ENCODE data around the gene RAP1A. TPM values are rescaled to one million over a fixed set of nuclear protein-coding genes. Genes with fewer than 3 reads are reported as not detected.

RAP1A gene
- total RNA-seq, 1 donor from 2014 or later, result 41.7 TPM

- TF ChIP-seq, protein P1, sequence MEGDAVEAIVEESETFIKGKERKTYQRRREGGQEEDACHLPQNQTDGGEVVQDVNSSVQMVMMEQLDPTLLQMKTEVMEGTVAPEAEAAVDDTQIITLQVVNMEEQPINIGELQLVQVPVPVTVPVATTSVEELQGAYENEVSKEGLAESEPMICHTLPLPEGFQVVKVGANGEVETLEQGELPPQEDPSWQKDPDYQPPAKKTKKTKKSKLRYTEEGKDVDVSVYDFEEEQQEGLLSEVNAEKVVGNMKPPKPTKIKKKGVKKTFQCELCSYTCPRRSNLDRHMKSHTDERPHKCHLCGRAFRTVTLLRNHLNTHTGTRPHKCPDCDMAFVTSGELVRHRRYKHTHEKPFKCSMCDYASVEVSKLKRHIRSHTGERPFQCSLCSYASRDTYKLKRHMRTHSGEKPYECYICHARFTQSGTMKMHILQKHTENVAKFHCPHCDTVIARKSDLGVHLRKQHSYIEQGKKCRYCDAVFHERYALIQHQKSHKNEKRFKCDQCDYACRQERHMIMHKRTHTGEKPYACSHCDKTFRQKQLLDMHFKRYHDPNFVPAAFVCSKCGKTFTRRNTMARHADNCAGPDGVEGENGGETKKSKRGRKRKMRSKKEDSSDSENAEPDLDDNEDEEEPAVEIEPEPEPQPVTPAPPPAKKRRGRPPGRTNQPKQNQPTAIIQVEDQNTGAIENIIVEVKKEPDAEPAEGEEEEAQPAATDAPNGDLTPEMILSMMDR (IDR thresholded peaks at IDR 0.05; ENCODE audit: unreplicated experiment), result no peak
- H3K4me3 Mint-ChIP-seq (ENCODE audit: unreplicated experiment), result no peak overlapping the region
- no peaks in the 10 kb centered on the region for H3K4me1 Mint-ChIP-seq (ENCODE audit: unreplicated experiment)
- no peak overlapping the region for H3K27ac Mint-ChIP-seq (ENCODE audit: unreplicated experiment)
- H3K27me3 Mint-ChIP-seq (ENCODE audit: unreplicated experiment), result no peaks in the 10 kb centered on the region
- H3K9me3 Mint-ChIP-seq (ENCODE audit: unreplicated experiment), result no peaks in the 10 kb centered on the region
- no peak for DNase-seq (ENCODE audit: low spot score)
- H3K36me3 Mint-ChIP-seq (ENCODE audit: low read depth, unreplicated experiment), result no peaks in the 10 kb centered on the region
These were observed 34.0 kb upstream of the RAP1A start for GRCh38 chr1:111585447-111586086.

DNA sequence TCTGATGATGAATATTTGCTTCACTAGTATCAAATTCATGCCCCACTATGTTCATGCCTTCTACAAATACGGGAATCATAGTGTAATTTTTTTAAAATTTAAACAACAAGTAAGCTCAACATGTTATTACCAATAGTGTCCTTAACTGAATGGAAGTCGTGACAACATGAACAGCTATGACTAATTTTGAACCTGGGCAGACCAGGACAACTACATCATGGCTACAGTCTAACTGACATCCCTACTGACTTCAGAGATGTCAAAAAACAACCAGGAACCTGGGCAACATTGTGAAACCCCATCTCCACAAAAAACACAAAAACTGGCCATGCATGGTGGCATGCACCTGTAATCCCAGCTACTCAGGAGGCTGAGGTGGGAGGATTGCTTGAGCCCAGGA lies 33.5 kb upstream of the RAP1A start:
- H3K4me1 Mint-ChIP-seq (ENCODE audit: unreplicated experiment), result no peaks in the 10 kb centered on the region
- TF ChIP-seq, protein P1 (IDR thresholded peaks at IDR 0.05; ENCODE audit: unreplicated experiment), result no peak
- DNase-seq (ENCODE audit: low spot score), result no peak
- no peak overlapping the region for H3K4me3 Mint-ChIP-seq (ENCODE audit: unreplicated experiment)
- no peaks in the 10 kb centered on the region for H3K27me3 Mint-ChIP-seq (ENCODE audit: unreplicated experiment)
- no peaks in the 10 kb centered on the region for H3K36me3 Mint-ChIP-seq (ENCODE audit: low read depth, unreplicated experiment)
- no peak overlapping the region for H3K27ac Mint-ChIP-seq (ENCODE audit: unreplicated experiment)
- H3K9me3 Mint-ChIP-seq (ENCODE audit: unreplicated experiment), result no peaks in the 10 kb centered on the region

GRCh38 chr1:111587509-111588174 lies 31.9 kb upstream of the RAP1A start:
- Mint-ChIP-seq H3K27ac (ENCODE audit: unreplicated experiment) (no peak overlapping the region), H3K36me3 (ENCODE audit: low read depth, unreplicated experiment) (no peaks in the 10 kb centered on the region), H3K4me1 (ENCODE audit: unreplicated experiment) (peaks cover 3% of the 10 kb centered on the region)

DNA sequence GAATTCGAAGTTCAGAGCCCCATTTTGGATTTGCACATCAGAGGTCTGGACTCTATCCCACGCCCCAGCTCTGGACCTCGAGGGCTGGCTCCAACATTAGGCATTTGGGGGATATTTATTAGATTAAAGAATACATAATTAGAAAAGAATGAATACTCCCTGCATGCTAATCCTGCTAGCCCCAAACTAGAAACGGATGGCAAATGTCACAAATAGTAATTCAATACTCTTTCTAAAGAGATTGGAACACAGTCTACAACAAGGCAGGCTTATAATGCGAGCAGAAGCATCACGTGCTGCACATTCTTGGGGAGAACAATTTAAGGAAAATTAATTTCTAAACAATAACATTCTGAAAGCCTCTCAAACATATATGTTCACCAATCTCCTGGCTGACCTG lies 27.7 kb upstream of the RAP1A start:
- TF ChIP-seq, protein P1 (IDR thresholded peaks at IDR 0.05; ENCODE audit: unreplicated experiment), result no peak
- H3K9me3 Mint-ChIP-seq (ENCODE audit: unreplicated experiment), result no peaks in the 10 kb centered on the region
- H3K27me3 Mint-ChIP-seq (ENCODE audit: unreplicated experiment), result no peaks in the 10 kb centered on the region
- H3K27ac Mint-ChIP-seq (ENCODE audit: unreplicated experiment), result no peak overlapping the region
- H3K36me3 Mint-ChIP-seq (ENCODE audit: low read depth, unreplicated experiment), result no peaks in the 10 kb centered on the region
- no peak overlapping the region for H3K4me3 Mint-ChIP-seq (ENCODE audit: unreplicated experiment)
- peaks cover 15% of the 10 kb centered on the region for H3K4me1 Mint-ChIP-seq (ENCODE audit: unreplicated experiment)
- no peak for DNase-seq (ENCODE audit: low spot score)

More at GRCh38 chr1:111587509-111588174, 31.9 kb upstream of the RAP1A start:
- H3K9me3 Mint-ChIP-seq (ENCODE audit: unreplicated experiment), result no peaks in the 10 kb centered on the region
- TF ChIP-seq, protein P1 (IDR thresholded peaks at IDR 0.05; ENCODE audit: unreplicated experiment), result no peak
- DNase-seq (ENCODE audit: low spot score), result no peak
- H3K4me3 Mint-ChIP-seq (ENCODE audit: unreplicated experiment), result no peak overlapping the region
- H3K27me3 Mint-ChIP-seq (ENCODE audit: unreplicated experiment), result no peaks in the 10 kb centered on the region

All from endothelial cell (in vitro differentiated cells).